Colonic mucosa (tissue), 4 donors: Measurements from ENCODE around the gene WAPL. TPM values are rescaled to one million over a fixed set of nuclear protein-coding genes. Genes with fewer than 3 reads are reported as not detected.
"Not testable (repeated sequence)": the region's sequence is repeated elsewhere in the genome, so short reads cannot be mapped to it uniquely, and the experiment has no call there.

Source experiments
- DNase-seq: peaks from one replicate; pipeline ENCODE4 v3.0.0-alpha.2; 2020
- H3K27ac ChIP-seq: fragments of 200-600 bp; one replicate; pipeline ENCODE4 v1.8.0; 2021
- H3K27me3 ChIP-seq: fragments of 200-600 bp; one replicate; pipeline ENCODE4 v1.8.0; 2021
- H3K36me3 ChIP-seq: fragments of 200-600 bp; one replicate; pipeline ENCODE4 v1.8.0; 2021
- H3K4me1 ChIP-seq: fragments of 200-600 bp; one replicate; pipeline ENCODE4 v1.8.0; 2021; ENCODE audit warnings: mild to moderate bottlenecking
- H3K4me3 ChIP-seq: fragments of 200-600 bp; one replicate; pipeline ENCODE4 v1.8.0; 2021
- H3K9ac ChIP-seq, 2 donors: one replicate each; pipeline ENCODE4 v1.7.0; 2013; ENCODE audit warnings: control low read depth in 2 of 2, low read depth in 2 of 2, low read length in 2 of 2
- H3K9me3 ChIP-seq: fragments of 200-600 bp; one replicate; pipeline ENCODE4 v1.8.0; 2021
- CTCF ChIP-seq: fragments of 200-600 bp; IDR thresholded peaks from one replicate; pipeline ENCODE4 v1.8.0; 2022; ENCODE audit warnings: antibody characterized with exemption, mild to moderate bottlenecking
- intact Hi-C: fragments of 100-400 bp; cut with DNase I; formaldehyde crosslinking; loops from one replicate; pipeline ENCODE4 v1.14.1; 2022
- total RNA-seq, 2 donors: library from RNA; stranded (reverse); fragmentation: NEBNext Ultra II Directional in 1 of 2; extraction: Animal tissue kit (Norgen Biotek cat#: 25700) in 1 of 2; gene quantifications; one replicate each; pipeline ENCODE4 v1.2.1, GENCODE V29; 2021
- donor health status: healthy.
- donor health status: DM: no; HTN: no; CAD: no.
- donor health status: DM: no; HTN: no; CAD: no.

The WAPL gene
- 10 to 100 TPM; 32.7 to 33.9 TPM for total RNA-seq

- no peaks in the 10 kb centered on the region for H3K36me3 ChIP-seq
- H3K4me1 ChIP-seq, result peaks cover 13% of the 10 kb centered on the region
- intact Hi-C loops, result no loop called here
- no peak for TF ChIP-seq CTCF
- H3K27ac ChIP-seq, result peak within 1 kb of the TSS; percentile 95
- peak; percentile 94 for DNase-seq
- H3K27me3 ChIP-seq, result no peaks in the 10 kb centered on the region
- no peaks in the 10 kb centered on the region for H3K9me3 ChIP-seq
- H3K9ac ChIP-seq, result peak within 1 kb of the TSS; percentile 89 to 97
- peak within 1 kb of the TSS; percentile 98 for H3K4me3 ChIP-seq
Measured at GRCh38 chr10:86521678-86522509, at the start of gene WAPL. TSS of gene WAPL (minus strand) at chr10:86521792. CDS start at chr10:86518069, 3,723 bp downstream.

GRCh38 chr10:86569335-86569734 lies 47.7 kb upstream of the WAPL start:
- intact Hi-C loops, result no loop called here
- no peak overlapping the region for H3K9ac ChIP-seq
- TF ChIP-seq CTCF, result no peak

GRCh38 chr10:86566518-86566917 lies 44.9 kb upstream of the WAPL start:
- H3K9me3 ChIP-seq, H3K9ac ChIP-seq, H3K27ac ChIP-seq, DNase-seq, H3K4me1 ChIP-seq, H3K36me3 ChIP-seq, intact Hi-C loops, H3K27me3 ChIP-seq, H3K4me3 ChIP-seq: not testable (repeated sequence)

More at GRCh38 chr10:86569335-86569734, 47.7 kb upstream of the WAPL start:
- DNase-seq, result no peak
- Histone ChIP-seq H3K9me3 (no peaks in the 10 kb centered on the region), H3K36me3 (no peaks in the 10 kb centered on the region), H3K4me3 (no peak overlapping the region), H3K4me1 (no peaks in the 10 kb centered on the region), H3K27ac (no peak overlapping the region), H3K27me3 (no peaks in the 10 kb centered on the region)

- H3K9me3 ChIP-seq, H3K27ac ChIP-seq, H3K36me3 ChIP-seq, DNase-seq, H3K4me1 ChIP-seq, intact Hi-C loops, H3K27me3 ChIP-seq, H3K9ac ChIP-seq, H3K4me3 ChIP-seq: not testable (repeated sequence)
Measured at GRCh38 chr10:86563338-86563737, 41.7 kb upstream of the WAPL start.

- H3K36me3 ChIP-seq, H3K27me3 ChIP-seq, H3K9ac ChIP-seq, H3K4me3 ChIP-seq, DNase-seq, intact Hi-C loops, H3K4me1 ChIP-seq, H3K27ac ChIP-seq, H3K9me3 ChIP-seq: not testable (repeated sequence)
Measured at GRCh38 chr10:86558695-86559094, 37.1 kb upstream of the WAPL start.

GRCh38 chr10:86556933-86557649 lies 35.5 kb upstream of the WAPL start:
- no peak for DNase-seq
- no peak for TF ChIP-seq CTCF
- H3K36me3 ChIP-seq, result no peaks in the 10 kb centered on the region
- no peaks in the 10 kb centered on the region for H3K4me1 ChIP-seq
- no peaks in the 10 kb centered on the region for H3K9me3 ChIP-seq
- no peak overlapping the region for H3K27ac ChIP-seq
- no peak overlapping the region for H3K4me3 ChIP-seq
- H3K9ac ChIP-seq, result no peak overlapping the region
- intact Hi-C loops, result no loop called here
- no peaks in the 10 kb centered on the region for H3K27me3 ChIP-seq

GRCh38 chr10:86556532-86556931 lies 34.9 kb upstream of the WAPL start:
- Histone ChIP-seq H3K9me3 (no peaks in the 10 kb centered on the region), H3K36me3 (no peaks in the 10 kb centered on the region), H3K4me3 (no peak overlapping the region), H3K4me1 (no peaks in the 10 kb centered on the region), H3K9ac (no peak overlapping the region), H3K27ac (no peak overlapping the region), H3K27me3 (no peaks in the 10 kb centered on the region)
- intact Hi-C loops, result no loop called here
- no peak for TF ChIP-seq CTCF
- DNase-seq, result no peak
